ENCODE data around the gene RUNX3. TPM values are rescaled to one million over a fixed set of nuclear protein-coding genes. Genes with fewer than 3 reads are reported as not detected.

RUNX3 gene
- total and polyA plus RNA-seq, 2 donors from 2014 or later: 0.47 to 7.9 TPM

DNA sequence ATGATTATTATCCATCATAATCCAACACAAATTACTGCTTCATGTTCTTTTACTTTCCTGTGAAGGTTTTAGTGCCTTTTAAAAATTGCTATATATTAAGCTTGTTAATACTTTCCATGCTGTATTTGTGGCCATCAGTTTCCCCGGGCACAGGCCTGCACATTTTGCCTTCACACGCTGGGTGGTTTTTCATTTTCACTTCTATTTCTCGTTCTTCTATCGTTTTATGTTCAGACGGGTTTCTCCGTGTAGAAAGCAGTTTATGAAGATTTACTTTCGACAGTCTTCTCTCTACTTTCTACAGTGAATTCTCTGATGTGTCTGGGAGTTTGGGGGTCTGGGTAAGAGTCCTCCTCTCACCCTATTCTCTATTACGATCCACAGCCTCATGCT is 9.5 kb downstream of the RUNX3 start:
- TF ChIP-seq, protein P1, sequence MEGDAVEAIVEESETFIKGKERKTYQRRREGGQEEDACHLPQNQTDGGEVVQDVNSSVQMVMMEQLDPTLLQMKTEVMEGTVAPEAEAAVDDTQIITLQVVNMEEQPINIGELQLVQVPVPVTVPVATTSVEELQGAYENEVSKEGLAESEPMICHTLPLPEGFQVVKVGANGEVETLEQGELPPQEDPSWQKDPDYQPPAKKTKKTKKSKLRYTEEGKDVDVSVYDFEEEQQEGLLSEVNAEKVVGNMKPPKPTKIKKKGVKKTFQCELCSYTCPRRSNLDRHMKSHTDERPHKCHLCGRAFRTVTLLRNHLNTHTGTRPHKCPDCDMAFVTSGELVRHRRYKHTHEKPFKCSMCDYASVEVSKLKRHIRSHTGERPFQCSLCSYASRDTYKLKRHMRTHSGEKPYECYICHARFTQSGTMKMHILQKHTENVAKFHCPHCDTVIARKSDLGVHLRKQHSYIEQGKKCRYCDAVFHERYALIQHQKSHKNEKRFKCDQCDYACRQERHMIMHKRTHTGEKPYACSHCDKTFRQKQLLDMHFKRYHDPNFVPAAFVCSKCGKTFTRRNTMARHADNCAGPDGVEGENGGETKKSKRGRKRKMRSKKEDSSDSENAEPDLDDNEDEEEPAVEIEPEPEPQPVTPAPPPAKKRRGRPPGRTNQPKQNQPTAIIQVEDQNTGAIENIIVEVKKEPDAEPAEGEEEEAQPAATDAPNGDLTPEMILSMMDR (IDR thresholded peaks at IDR 0.05; ENCODE audit: borderline replicate concordance, extremely low read depth, insufficient read depth): no peak
- Histone ChIP-seq H3K4me1 (ENCODE audit: control insufficient read depth in 2 of 3, insufficient read depth in 2 of 3, low read depth in 1 of 3, low read length in 3 of 3) (no peaks in the 10 kb centered on the region), H3K9me3 (ENCODE audit: control insufficient read depth in 2 of 3, insufficient read depth in 1 of 3, low read length in 3 of 3) (no peaks in the 10 kb centered on the region), H3K27ac (ENCODE audit: low read depth in 2 of 2, low read length in 2 of 2) (no peak overlapping the region), H3K36me3 (ENCODE audit: control insufficient read depth in 2 of 3, insufficient read depth in 3 of 3, low read length in 3 of 3) (no peaks in the 10 kb centered on the region), H3K4me3 (ENCODE audit: low read length in 3 of 3) (no peak overlapping the region), H3K9ac (ENCODE audit: low read length in 3 of 3) (no peak overlapping the region), H3K27me3 (ENCODE audit: control insufficient read depth, insufficient read depth, low read length) (peaks cover 9% of the 10 kb centered on the region)
- FAIRE-seq (no peak), DNase-seq (no peak)
- intact Hi-C loops (cut with DNase I): no loop called here

DNA sequence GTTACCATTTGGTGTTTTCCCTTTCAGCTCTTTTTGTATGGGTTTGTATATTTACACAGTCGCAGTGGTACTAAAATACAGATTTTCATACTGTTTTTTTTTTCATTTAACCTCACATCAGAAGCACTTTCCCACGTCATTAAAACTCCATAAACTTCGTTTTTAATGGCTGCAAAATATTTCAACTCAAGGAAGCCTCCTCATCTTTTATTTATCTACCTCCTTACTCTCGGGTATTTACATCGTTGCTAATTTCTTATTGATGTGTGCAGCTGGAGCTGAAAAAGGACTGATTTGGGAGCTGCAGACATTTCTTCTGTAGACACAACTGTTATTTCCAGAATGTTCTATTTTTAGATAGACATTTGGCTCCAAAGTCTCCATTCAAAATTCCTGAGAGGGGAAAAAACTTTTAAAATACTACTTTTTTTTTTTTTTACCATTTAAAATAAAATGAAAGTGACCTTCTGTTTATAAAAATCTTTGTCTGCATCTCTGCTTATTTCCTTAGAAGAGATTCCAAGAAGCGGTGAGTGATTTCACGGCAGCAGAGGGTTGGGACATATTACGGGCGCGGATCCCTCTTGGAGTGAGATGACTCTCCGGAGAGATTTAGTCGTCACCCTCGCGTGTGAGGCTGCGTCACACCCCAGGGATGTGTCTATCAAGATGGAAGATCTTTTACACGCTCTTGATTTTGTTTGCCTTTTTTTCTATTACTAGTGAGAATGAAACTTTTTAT is 10.1 kb downstream of the RUNX3 start:
- Histone ChIP-seq H3K27me3 (ENCODE audit: control insufficient read depth, insufficient read depth, low read length) (peaks cover 4% of the 10 kb centered on the region), H3K4me1 (ENCODE audit: control insufficient read depth in 2 of 3, insufficient read depth in 2 of 3, low read depth in 1 of 3, low read length in 3 of 3) (no peaks in the 10 kb centered on the region), H3K9me3 (ENCODE audit: control insufficient read depth in 2 of 3, insufficient read depth in 1 of 3, low read length in 3 of 3) (no peaks in the 10 kb centered on the region), H3K27ac (ENCODE audit: low read depth in 2 of 2, low read length in 2 of 2) (no peak overlapping the region), H3K4me3 (ENCODE audit: low read length in 3 of 3) (no peak overlapping the region), H3K9ac (ENCODE audit: low read length in 3 of 3) (no peak overlapping the region), H3K36me3 (ENCODE audit: control insufficient read depth in 2 of 3, insufficient read depth in 3 of 3, low read length in 3 of 3) (no peaks in the 10 kb centered on the region)
- TF ChIP-seq, protein P1 (IDR thresholded peaks at IDR 0.05; ENCODE audit: borderline replicate concordance, extremely low read depth, insufficient read depth): no peak
- intact Hi-C loops (cut with DNase I): no loop called here
- DNase-seq (peak in 1 of 5 donors; percentile 37), FAIRE-seq (no peak)

DNA sequence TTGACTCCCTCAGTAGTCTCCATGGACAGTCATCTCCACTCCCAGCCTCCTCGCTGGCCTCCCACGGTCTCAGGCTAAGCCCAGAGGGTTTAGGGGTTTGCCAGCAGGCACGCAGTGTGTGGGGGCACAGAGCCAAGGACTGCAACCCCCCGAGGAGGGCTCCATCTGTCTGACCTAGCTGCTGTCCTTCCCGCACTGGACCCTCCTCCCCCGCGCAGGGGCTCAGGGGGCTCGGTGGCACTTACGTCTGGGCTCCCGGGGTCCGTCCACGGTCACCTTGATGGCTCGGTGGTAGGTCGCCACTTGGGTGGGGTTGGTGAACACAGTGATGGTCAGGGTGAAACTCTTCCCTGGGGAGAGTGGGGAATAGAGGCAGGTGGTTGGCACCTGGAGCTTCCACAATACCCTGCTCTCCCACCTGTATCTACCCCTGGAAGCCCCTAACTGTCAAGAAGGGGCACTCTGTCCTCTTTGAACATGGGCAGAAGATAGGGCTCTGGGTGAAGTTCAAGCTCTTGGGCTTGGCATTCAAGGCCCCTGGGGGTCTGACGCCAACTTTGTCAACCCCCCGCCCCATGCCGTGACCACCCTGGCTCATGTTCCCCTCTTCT is 11.0 kb downstream of the RUNX3 start:
- Histone ChIP-seq H3K4me3 (ENCODE audit: low read length in 3 of 3) (no peak overlapping the region), H3K9me3 (ENCODE audit: control insufficient read depth in 2 of 3, insufficient read depth in 1 of 3, low read length in 3 of 3) (no peaks in the 10 kb centered on the region), H3K9ac (ENCODE audit: low read length in 3 of 3) (no peak overlapping the region), H3K36me3 (ENCODE audit: control insufficient read depth in 2 of 3, insufficient read depth in 3 of 3, low read length in 3 of 3) (no peaks in the 10 kb centered on the region), H3K27me3 (ENCODE audit: control insufficient read depth, insufficient read depth, low read length) (no peaks in the 10 kb centered on the region), H3K4me1 (ENCODE audit: control insufficient read depth in 2 of 3, insufficient read depth in 2 of 3, low read depth in 1 of 3, low read length in 3 of 3) (peaks cover 0 to 2% (median 1%) of the 10 kb centered on the region in 3 donors), H3K27ac (ENCODE audit: low read depth in 2 of 2, low read length in 2 of 2) (no peak overlapping the region)
- DNase-seq (no peak), FAIRE-seq (no peak)
- TF ChIP-seq, protein P1 (IDR thresholded peaks at IDR 0.05; ENCODE audit: borderline replicate concordance, extremely low read depth, insufficient read depth): no peak
- intact Hi-C loops (cut with DNase I): no loop called here
